ENCODE measurements around the gene PCBP3.

DNA sequence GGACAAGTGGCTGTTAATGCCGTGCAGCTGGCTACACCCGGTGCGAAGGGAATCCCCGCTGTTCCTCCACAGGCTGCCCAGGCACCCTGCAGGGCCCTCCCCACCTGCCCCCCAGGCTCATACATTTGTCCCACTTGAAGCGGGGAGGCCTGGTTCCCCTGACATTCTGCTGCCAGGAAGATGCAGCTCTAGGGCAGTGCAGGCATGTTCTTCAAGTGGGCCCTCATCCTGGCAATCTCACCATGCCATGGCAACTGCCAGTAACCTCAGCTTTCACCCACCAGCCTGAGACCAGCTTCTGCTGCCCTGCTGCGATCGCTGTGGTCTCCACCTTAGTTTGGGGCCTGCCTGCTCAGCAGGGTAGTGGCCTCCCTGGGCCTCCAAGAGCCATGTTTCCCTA is 186.1 kb downstream of the PCBP3 start:
- TF ChIP-seq, protein P1, sequence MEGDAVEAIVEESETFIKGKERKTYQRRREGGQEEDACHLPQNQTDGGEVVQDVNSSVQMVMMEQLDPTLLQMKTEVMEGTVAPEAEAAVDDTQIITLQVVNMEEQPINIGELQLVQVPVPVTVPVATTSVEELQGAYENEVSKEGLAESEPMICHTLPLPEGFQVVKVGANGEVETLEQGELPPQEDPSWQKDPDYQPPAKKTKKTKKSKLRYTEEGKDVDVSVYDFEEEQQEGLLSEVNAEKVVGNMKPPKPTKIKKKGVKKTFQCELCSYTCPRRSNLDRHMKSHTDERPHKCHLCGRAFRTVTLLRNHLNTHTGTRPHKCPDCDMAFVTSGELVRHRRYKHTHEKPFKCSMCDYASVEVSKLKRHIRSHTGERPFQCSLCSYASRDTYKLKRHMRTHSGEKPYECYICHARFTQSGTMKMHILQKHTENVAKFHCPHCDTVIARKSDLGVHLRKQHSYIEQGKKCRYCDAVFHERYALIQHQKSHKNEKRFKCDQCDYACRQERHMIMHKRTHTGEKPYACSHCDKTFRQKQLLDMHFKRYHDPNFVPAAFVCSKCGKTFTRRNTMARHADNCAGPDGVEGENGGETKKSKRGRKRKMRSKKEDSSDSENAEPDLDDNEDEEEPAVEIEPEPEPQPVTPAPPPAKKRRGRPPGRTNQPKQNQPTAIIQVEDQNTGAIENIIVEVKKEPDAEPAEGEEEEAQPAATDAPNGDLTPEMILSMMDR (IDR thresholded peaks at IDR 0.05; ENCODE audit: low read length), result no peak
- no peak for TF ChIP-seq EZH2 (optimal IDR thresholded peaks at IDR 0.05; ENCODE audit: low read depth, low read length)

Data from MM.1S (cell line).